Effector CD4-positive, alpha-beta T cell (primary cell): ENCODE measurements around the gene ADRM1.

Source experiments
- DNase-seq: peaks from one replicate; pipeline ENCODE4 v3.0.0-alpha.2; 2020

Gene ADRM1

DNA sequence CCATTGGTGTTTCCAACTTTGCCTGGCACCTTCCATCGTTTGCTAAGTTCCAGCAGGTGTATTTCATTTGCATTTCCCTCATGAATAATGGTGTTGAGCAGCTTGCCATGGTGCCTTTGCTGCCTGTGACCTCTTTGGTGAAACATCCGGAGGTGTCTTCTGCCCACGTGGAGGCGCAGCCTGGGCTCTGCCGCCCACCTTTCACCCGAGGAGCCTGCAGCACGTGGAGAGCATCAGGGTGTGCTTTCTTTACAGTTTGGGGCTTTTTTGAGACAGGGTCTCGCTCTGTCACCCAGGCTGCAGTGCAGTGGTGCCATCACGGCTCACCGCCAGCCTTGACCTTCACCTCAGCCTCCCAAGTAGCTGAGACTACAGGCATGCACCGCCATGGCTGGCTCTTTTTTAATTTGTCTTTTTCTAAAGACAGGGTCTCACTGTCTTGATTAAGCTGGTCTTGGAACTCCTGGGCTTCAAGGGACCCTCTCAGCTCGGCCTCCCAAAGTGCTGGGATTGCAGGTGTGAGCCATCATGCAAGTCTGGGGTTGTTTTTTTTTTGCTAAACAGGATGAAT lies 3.0 kb upstream of the ADRM1 start:
- DNase-seq: no peak

DNA sequence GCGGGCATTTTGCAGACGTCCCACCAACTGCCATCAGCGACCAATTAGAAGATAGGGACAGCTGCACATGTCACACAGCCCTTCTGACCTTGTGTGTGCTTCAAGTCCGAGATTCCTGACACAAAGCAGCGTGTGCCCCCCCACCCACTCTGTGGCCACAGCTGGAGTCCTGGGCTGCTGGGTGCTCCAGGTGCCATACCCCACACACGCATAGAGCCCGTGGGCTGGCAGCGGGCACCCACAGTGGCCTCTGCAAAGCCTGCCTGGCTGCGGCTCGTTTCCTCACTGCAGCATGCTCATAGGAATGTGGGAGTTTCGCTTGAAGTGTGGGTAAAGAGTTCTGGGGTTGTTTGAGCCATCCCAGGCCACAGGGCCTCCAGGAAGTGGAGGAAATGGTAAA lies 2.5 kb upstream of the ADRM1 start:
- no peak for DNase-seq

DNA sequence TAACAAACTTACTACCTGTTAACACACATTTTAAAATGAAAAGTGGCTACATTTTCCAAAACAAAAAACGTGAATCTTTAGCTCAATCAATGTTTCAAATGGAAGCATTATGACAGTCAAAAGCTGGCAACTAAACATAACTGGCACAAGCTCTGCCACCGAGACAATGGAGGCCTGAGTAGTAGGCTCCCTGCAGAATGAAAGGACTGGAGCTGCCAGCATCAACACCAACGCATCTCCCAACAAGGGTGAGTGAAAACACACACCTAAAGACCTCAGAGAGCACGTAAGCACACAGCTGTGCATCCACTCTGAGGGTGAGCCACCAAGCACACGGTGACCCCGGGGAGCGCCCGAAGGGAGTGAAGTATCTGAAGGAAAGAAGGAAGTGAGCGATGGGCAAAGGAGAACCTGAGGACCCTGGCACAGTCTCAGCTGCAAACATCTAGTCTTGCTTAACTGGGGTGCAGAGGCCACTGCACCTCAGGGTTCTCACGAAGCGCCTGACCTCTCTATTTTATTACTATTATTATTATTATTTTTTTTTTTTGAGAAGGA lies 1.6 kb upstream of the ADRM1 start:
- DNase-seq: no peak

DNA sequence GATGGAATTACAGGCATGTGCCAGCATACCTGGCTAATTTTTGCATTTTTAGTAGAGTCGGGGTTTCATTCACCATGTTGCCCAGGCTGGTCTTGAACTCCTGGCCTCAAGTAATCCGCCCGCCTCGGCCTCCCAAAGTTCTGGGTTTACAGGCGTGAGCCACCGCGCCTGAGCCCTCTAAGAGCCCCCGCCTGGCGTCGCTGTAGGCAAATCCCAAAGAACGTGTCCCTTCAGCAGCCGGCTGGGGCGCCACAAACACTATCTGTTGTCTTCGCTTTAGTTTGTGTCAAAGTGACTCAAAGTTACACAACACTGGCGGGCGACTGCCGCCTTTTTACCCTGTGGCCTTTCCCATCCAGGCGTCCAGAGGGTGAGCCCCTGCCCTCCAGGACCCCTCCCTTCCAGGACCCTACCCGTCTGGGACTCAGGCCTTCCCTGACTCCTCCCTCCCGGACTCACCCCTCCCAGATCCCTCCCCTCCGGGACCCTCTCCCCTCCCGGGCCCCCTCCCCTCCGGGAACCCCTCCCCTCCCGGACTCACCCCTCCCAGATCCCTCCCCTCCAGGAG lies 940 bp upstream of the ADRM1 start:
- DNase-seq: peak; percentile 81

DNA sequence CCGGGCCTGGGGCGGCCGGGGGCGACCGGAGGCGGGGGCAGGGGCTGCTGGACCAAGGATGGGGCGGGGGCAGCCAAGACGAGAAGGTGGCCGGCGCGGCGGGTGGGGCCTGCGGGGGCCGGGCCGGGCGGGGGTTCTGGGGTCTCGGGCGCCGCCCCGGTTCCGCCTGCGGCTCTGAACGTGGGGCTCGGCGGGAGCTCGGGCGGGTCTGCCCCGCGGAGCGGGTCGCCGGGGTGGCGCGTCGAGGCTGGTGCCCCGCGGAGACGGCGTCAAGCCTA lies 204 bp downstream of the ADRM1 start:
- no peak for DNase-seq

DNA sequence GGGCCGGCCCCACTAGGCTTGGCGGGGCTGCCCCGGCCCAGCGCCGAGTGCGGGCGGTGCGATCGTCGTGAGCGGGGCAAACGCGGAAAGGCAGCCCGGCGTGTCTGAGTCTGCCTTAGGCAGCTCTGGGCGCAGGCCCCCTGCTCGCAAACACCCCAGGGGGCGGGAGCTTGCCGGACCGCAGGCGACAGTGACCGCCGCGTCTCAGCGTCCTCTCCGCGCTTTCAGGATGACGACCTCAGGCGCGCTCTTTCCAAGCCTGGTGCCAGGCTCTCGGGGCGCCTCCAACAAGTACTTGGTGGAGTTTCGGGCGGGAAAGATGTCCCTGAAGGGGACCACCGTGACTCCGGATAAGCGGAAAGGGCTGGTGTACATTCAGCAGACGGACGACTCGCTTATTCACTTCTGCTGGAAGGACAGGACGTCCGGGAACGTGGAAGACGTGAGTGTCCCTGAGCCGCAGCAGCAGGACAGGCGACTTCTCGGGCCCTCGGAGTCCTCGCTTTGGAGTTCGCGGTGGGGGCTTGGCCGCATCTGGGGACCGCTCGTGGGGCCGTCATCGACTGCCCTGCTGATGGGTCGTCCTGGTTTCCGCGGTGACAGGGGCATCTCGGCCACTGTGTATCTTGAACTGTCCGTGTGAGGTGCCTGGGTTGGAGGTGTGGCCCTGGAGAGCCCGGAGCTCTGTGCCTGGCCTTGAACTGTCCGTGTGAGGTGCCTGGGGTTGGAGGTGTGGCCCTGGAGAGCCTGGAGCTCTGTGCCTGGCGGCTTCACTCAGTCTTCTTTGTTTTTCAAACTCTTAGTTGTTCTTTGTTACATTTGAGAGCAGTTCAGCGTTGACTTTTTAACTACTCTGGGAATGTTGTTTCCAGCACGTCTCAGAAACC lies 786 bp downstream of the ADRM1 start:
- DNase-seq: no peak

DNA sequence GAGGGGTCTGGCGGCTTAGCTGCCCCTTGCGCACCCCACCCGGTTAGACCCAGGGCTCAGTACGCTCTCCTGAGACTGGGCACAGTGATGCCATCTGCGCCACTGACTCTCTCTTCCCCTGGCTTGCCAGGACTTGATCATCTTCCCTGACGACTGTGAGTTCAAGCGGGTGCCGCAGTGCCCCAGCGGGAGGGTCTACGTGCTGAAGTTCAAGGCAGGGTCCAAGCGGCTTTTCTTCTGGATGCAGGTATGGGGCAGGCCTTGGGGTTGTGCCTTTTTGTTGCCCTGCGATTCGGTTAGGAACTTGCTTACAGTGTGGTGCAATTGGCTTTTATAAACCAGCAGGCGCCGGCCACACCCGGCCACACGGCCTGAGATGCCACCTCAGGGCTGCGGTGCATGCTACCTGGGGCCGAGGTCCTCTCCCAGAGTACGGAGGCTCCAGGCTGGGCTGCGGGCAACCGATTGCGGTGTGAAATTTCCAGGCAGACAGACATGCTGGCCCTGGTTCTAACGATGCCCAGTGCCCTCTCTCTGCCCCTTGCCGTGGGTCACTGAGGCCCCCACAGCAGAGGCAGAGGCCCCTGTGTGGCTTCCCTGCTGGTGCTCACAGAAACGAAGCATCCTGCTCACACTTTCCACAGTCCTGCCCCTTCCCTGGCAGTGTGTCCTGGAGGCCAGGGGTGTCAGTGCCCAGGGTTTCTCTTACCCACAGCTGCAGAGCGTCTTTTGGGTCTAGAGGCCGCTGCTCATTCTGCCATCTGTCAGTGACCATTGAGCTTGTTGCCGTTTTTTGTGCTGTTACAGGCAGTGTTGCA lies 1.7 kb downstream of the ADRM1 start:
- no peak for DNase-seq

DNA sequence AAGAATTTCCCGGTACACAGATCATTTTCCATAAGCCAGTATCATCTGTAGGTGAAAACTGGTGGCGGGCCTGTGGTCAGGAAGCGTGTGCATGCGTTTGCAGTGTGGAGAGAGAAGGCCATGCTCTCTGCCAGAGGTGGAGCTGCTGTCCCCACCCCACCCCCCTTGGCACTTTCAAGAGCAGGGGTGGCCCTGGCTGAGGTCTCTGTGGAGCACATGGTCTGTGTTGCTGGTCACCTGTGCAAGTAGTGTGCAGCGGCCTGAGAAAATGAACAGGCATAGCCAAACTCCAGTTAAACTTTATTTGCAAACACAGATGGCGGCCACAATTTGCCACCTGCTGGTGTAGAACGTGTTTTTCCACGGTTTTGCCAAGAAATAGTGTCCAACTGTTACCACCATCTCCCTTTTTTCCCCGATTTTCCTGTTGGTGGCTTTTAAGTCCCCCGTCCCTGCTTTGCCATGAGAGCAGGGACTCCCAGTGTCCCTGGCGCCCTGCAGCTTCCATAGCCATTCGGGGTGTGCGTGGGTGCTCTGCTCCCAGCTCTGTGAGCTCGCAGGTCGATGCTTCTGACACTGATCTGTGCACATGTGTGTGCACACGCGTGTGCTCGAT lies 2.5 kb downstream of the ADRM1 start:
- no peak for DNase-seq

DNA sequence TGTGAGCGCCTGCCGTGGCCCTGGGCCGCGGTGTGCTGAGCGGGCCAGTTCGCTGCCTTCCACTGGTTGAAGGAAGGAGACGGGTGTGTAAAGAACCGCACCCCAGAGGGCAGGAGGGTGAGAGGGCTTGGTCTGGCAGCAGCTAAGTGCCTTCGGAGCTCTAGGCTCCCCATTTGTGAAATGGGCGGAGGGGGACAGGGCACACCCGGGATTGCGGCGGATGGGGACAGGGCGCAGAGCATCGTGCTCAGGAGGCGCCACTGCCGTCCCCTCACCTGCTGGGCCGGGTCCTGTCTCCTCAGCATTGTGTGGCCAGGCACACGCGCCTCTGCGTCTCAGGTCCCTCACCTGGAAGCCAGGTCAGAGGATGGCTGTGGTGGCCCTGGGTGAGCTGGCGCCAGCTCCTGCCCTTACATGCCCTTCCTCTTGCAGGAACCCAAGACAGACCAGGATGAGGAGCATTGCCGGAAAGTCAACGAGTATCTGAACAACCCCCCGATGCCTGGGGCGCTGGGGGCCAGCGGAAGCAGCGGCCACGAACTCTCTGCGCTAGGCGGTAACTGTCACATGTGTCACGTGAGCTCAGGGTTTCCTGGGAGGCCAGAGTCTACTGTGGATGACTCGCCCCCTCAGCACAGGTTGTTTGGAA lies 3.1 kb downstream of the ADRM1 start:
- DNase-seq: no peak

DNA sequence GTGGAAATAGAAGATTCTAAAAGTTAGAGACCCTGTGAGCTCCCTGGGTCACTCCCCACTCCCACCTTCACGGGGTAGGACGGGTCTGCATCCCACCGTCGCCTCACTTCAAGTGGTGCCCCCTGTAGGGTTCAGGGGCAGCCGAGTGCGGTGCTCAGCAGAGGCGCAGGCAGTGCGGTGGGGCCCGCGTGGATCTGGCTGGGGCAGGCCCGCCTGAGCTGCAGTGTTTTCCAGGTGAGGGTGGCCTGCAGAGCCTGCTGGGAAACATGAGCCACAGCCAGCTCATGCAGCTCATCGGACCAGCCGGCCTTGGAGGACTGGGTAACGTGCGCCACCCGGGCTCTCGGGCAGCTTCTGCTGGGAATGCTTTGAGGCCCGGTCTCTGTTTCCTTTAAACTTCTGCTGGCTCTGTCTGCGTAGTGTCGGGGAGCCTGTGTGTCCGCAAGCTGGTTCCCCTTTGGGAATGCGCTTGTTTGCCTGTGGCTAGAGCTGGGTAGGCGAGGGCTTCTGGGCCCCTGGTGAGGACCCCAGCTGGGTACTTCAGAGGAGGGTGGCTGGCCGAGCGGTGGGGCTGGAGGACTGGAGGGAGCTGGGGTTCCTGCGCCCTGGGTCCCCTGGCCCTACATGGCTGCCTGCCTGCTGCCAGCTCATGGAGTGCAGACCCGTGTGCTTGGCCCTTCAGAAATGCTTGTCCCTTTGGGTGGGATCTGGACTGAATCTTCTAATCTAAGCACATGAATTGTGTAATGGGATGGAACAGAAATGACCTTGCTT lies 3.8 kb downstream of the ADRM1 start:
- no peak for DNase-seq

DNA sequence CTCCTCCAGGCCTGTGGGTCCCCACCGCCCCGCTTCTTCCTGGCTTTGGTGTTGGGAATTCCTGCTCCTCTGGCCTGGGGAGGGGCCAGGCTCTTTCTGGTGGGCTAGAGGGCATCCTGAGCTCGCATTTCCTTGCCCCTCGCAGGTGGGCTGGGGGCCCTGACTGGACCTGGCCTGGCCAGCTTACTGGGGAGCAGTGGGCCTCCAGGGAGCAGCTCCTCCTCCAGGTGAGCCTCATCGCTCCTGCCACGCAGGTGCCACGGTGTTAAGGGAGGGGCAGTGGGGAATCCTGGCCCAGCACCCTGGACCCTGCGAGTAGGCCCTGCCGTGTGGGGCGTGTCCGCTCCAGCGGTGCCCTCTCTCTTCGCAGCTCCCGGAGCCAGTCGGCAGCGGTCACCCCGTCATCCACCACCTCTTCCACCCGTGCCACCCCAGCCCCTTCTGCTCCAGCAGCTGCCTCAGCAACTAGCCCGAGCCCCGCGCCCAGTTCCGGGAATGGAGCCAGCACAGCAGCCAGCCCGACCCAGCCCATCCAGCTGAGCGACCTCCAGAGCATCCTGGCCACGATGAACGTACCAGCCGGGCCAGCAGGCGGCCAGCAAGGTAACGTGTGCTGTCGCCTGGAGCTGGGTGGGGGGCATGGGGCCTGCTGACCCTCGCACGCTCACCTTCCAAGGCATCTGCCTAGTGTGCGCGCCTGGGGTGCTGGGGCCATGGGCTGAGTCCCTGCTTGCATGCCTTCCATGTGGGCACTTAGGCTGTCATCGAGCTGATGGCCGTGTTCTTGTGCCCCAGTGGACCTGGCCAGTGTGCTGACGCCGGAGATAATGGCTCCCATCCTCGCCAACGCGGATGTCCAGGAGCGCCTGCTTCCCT lies 4.7 kb downstream of the ADRM1 start:
- DNase-seq: no peak

DNA sequence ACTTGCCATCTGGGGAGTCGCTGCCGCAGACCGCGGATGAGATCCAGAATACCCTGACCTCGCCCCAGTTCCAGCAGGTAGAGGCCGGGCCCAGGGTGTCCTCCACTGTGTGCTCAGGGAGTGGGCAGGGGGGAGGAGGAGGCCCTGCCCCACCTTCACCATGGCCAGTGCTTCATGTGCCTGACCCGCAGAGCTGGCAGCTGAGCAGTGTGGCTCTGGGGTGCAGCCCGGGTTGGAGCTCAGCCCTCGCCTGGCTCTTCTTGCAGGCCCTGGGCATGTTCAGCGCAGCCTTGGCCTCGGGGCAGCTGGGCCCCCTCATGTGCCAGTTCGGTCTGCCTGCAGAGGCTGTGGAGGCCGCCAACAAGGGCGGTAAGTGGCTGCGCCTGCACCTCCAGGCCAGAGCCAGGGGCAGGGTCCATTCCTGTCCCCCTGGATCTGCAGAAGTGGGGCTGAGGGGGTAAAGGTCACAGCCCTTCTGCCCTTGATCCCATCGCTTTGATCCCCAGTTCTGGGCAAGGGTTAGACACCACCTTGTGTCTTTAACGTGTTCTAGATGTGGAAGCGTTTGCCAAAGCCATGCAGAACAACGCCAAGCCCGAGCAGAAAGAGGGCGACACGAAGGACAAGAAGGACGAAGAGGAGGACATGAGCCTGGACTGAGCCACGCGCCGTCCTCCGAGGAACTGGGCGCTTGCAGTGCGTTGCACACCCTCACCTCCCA lies 5.5 kb downstream of the ADRM1 start:
- no peak for DNase-seq

DNA sequence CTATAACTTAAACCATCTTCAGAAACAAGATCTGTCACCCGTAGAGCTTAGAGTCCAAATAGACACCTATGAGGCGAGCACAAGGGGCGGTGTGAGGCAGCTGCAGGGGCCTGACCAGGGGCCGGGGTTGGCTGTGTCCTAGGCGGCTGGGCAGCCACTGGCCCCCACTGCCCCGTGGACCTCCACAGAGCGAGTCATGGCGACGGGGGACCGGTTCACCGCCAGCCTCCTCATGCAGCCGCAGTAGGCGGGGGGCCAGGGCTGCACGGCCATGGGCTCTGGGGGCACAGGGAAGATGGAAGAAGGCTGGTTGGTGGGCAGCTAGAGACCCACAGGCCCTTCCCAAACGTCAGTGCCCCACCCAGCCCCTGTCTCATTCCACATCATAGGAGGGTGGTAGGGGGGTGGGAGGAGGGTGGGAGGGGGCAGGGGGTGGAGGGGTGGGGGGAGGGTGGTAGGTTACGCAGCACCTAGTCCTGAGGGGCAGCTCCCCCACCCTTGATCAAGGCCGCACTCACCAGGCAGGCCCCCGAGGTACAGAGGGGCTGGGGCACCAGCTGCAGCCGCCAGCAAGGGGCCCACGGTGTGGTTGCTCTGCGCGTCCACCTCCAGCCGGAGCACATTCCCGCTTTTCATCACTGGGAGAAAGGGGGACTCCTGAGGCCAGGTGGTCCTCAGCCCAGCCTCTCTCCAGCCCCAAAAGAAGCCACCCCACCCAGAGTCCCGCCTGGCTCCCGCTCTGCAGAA lies 6.6 kb downstream of the ADRM1 start:
- no peak for DNase-seq

DNA sequence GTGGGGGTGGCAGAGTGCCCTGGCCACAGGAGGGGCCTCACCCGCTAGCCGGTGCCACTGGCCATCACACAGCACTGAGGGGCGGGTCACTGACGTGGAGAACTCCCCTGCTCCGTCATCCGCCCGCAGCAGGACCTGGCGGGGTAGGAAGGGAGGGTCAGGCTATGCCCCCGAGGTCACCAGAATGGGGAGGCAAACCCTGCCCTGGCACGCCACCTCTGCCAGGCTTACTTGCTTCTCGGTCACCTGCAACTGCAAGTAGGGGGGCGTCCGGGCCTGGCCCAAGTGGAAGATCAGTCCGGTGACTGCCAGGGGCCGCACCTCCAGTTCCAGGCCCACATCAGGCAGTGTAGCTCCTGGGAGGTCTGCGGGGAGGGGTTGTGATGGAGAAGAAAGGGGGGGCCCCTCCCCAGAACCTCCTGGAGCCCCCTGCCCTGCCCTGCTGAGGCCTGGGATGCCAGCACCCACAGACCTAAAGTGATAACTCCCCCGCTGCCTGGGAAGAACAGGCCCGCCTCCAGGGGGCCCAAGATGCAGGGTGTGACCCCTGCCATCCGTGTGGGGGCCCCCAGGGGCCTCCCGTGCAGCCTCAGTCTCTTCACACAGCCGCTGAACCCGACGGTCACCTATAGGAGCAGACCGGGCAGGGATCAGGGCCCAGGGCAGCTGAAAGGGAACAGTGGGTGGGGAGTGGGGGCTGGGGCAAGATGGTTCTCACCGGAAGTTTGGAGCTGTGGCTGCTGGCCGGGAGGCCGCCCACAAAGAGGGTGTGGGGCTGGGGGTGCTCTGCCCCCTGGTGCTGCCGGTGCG lies 7.4 kb downstream of the ADRM1 start:
- no peak for DNase-seq

DNA sequence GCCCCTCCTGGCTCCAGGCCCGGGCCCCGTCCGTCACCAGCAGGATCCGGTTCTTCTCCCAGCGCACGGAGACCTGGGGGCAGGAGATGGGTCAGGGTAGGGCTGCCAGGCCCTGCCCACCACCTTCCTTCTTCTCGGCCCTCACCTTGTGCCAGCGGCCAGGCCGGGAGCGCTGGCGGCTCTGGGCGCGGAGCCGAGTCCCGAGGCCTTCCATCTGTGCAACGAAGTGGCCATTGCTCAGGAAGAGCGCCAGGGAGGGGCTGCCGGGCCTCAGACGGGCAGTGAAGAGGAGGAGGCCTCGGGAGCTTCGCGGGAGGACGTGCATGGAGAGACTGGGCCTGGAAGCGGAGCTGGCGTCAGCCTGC lies 7.9 kb downstream of the ADRM1 start:
- DNase-seq: no peak

DNA sequence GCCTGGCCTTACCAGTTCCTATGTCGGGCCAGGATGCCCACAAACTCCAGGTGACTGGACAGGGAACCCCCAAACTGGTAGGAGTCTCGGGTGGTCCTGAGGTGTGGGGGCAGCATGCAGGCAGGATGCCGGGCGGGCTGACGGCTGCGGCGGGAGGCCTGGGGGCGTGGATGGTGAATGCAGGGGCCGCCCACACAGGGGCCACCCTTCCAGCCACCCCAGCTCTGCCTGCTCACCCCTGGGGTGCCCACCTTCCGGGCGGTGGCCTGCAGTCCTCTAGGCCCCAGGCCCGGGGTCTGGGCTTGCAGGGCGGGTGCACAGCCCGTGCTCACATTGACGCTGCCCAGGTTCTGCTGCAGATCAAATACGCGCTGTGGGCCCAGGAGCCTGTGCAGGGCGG lies 8.4 kb downstream of the ADRM1 start:
- DNase-seq: no peak

DNA sequence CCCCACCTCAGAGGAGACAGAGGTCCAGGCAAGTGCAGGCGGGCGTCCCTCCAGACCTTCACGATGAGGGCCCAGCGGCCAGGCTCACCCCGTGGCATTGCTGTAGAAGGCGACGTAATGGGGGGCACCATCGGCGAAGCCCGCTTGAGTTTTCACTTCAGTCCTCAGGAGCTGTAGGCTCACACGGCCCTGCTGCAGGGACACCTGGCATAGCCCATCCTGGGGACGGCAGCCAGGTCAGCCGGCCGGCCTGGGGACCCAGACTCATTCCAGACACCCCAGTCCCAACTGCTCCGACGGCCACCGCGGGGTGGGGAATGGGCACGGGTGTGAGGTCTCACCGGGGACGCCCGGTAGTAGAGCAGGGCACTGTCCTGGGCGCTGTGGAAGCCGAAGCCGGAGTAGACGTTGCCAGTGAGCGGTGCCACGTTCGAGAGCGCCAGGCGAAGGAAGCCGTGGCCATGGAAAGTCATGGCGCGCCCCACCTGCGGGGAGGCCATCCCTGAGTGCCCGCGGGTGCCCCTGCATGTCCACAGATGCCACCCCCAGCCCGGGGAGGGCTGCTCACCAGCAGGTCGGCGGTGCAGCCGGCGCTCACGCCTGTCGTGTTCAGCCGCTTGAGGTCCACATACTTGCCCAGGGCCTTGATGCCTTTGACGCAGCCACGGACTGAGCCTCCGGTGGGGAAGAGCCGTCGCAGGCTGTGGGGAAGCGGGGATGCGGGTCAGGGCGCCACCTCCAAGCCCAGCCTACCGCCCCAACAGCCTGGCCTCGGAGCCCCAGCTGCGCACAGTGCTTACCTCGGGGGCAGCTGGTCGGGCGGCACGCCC lies 9.2 kb downstream of the ADRM1 start:
- DNase-seq: no peak

DNA sequence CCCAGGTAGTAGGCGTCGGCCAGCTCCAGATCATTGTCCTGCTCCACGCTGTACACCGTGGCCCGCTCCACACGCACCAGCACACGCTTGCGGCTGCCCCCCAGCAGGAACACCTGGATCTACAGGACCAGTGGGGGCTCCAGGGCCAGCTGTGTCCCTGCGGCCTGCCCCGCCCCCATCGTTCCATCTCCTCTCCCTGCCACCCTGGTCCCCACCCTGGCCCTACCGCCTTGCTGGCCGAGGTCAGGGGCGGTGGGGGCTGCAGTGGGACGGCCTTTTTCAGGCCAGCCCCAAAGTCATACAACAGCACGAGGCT lies 9.8 kb downstream of the ADRM1 start:
- DNase-seq: no peak
